LNCaP clone FGC (cell line): ENCODE measurements around the gene SLC23A3.

Source experiments
- DNase-seq: peaks from one replicate; pipeline ENCODE4 v3.0.0-alpha.2; 2011; ENCODE audit warnings: low read depth
- H3K4me3 ChIP-seq: 2 replicates; pipeline ENCODE4 v1.5.1; 2011; ENCODE audit warnings: mild to moderate bottlenecking, low read depth, low read length, control low read depth
- CTCF ChIP-seq: IDR thresholded peaks from 2 replicates; pipeline ENCODE4 v1.5.1; 2012; ENCODE audit warnings: mild to moderate bottlenecking; ENCODE audit not compliant: control insufficient read depth, insufficient read depth; ENCODE audit errors: extremely low read depth

SLC23A3 gene

GRCh38 chr2:219169930-219170654, at the start of gene SLC23A3:
SLC23A3 (minus strand) TSS chr2:219170029; CDS start chr2:219169984, 45 bp downstream.
- H3K4me3 ChIP-seq = no peak within 1 kb of the TSS
- no peak for TF ChIP-seq CTCF

GRCh38 chr2:219218732-219219701, 49.2 kb upstream of the SLC23A3 start, which contains the start of gene ABCB6:
ABCB6 (minus strand) TSS chr2:219218958; CDS start chr2:219218673, 285 bp downstream.
- TF ChIP-seq CTCF = no peak
- H3K4me3 ChIP-seq = peak within 1 kb of the TSS; percentile 55
- peak; percentile 79 for DNase-seq

More at GRCh38 chr2:219169930-219170654, at the start of gene SLC23A3:
- DNase-seq = no peak

- peak overlapping the region; percentile 55 for H3K4me3 ChIP-seq
- TF ChIP-seq CTCF = no peak
- peak; percentile 37 for DNase-seq
Observed at GRCh38 chr2:219218217-219218731, 48.4 kb upstream of the SLC23A3 start.

- no peak for DNase-seq
- no peak for TF ChIP-seq CTCF
- no peak overlapping the region for H3K4me3 ChIP-seq
Observed at GRCh38 chr2:219216535-219216915, 46.7 kb upstream of the SLC23A3 start.

- H3K4me3 ChIP-seq = no peak overlapping the region
- no peak for DNase-seq
- no peak for TF ChIP-seq CTCF
Observed at GRCh38 chr2:219215871-219216534, 46.2 kb upstream of the SLC23A3 start.

GRCh38 chr2:219214786-219215185, 45.0 kb upstream of the SLC23A3 start:
- H3K4me3 ChIP-seq = no peak overlapping the region
- no peak for TF ChIP-seq CTCF
- no peak for DNase-seq
